IMR-90 (cell line): ENCODE measurements around the gene MAML2. TPM values are rescaled to one million over a fixed set of nuclear protein-coding genes. Genes with fewer than 3 reads are reported as not detected.
A peak's percentile ranks its signal among the peaks of the same experiment; 100 is the strongest.

ENCODE experiments used
- ATAC-seq: fragments of 200-7000 bp; cut with Tn5 transposase; 2 replicates; pipeline ENCODE4 v1.9.1; 2020; ENCODE audit warnings: low read depth, mild to moderate bottlenecking, moderate library complexity
- BruUV-seq: library from RNA; stranded (reverse); fragments of 400-500 nt; replicated peaks from 2 replicates; lab custom pipeline; 2021; lab: Mats Ljungman, UMichigan
- CTCF ChIA-PET: fragments of 300-600 bp; formaldehyde crosslinking; extraction: SDS; loops from one replicate; lab custom pipeline; 2021; ENCODE audit warnings: antibody characterized with exemption; lab: Yijun Ruan, JAX
- POLR2A ChIA-PET: fragments of 300-600 bp; sonication (Branson Sonifier 250); formaldehyde crosslinking; loops from one replicate; lab custom pipeline; 2022; ENCODE audit warnings: antibody characterized with exemption; ENCODE audit not compliant: unreplicated experiment; lab: Charles Lee
- DNase-seq: peaks from one replicate; pipeline ENCODE4 v3.0.0; 2013
- H2AFZ ChIP-seq: replicated peaks from 2 replicates; pipeline ENCODE3; 2013; ENCODE audit warnings: low read length, mild to moderate bottlenecking; ENCODE audit not compliant: poor library complexity
- H2AK5ac ChIP-seq: 2 replicates; pipeline ENCODE4 v1.6.1; 2013; ENCODE audit warnings: low read depth, low read length, inconsistent platforms
- H2AK9ac ChIP-seq: replicated peaks from 2 replicates; pipeline ENCODE3; 2013; ENCODE audit warnings: mild to moderate bottlenecking, low read depth, low read length, moderate library complexity; ENCODE audit not compliant: poor library complexity
- H2BK120ac ChIP-seq: 2 replicates; pipeline ENCODE4 v1.6.1; 2013; ENCODE audit warnings: low read depth, low read length, inconsistent platforms
- H2BK15ac ChIP-seq: 3 replicates; pipeline ENCODE4 v1.6.1; 2013; ENCODE audit warnings: low read depth, low read length, inconsistent platforms
- H2BK20ac ChIP-seq: 2 replicates; pipeline ENCODE4 v1.6.1; 2013; ENCODE audit warnings: low read depth, mild to moderate bottlenecking, inconsistent platforms, low read length, moderate library complexity
- H2BK5ac ChIP-seq: 2 replicates; pipeline ENCODE4 v1.6.1; 2013; ENCODE audit warnings: mild to moderate bottlenecking, low read depth, low read length, inconsistent platforms; ENCODE audit not compliant: poor library complexity, severe bottlenecking
- H3K14ac ChIP-seq: replicated peaks from 2 replicates; pipeline ENCODE4 v1.6.1; 2013; ENCODE audit warnings: low read depth, low read length, inconsistent platforms
- H3K18ac ChIP-seq: 2 replicates; pipeline ENCODE4 v1.6.1; 2013; ENCODE audit warnings: low read depth, low read length, control low read depth
- H3K23ac ChIP-seq: 2 replicates; pipeline ENCODE4 v1.6.1; 2013; ENCODE audit warnings: low read depth, low read length, inconsistent platforms
- H3K27ac ChIP-seq: 2 replicates; pipeline ENCODE4 v1.5.1; 2013; ENCODE audit warnings: mild to moderate bottlenecking, control low read depth, low read length; ENCODE audit not compliant: insufficient read depth
- H3K27me3 ChIP-seq: 2 replicates; pipeline ENCODE4 v1.6.1; 2013; ENCODE audit warnings: low read length; ENCODE audit not compliant: control insufficient read depth, insufficient read depth
- H3K36me3 ChIP-seq: 2 replicates; pipeline ENCODE4 v1.6.1; 2013; ENCODE audit warnings: low read length, mixed read lengths; ENCODE audit not compliant: control insufficient read depth, insufficient read depth
- H3K4ac ChIP-seq: 2 replicates; pipeline ENCODE4 v1.6.1; 2013; ENCODE audit warnings: low read depth, low read length, inconsistent platforms
- H3K4me1 ChIP-seq: 2 replicates; pipeline ENCODE4 v1.6.1; 2013; ENCODE audit warnings: low read length, mixed read lengths; ENCODE audit not compliant: control insufficient read depth, insufficient read depth
- H3K4me2 ChIP-seq: 2 replicates; pipeline ENCODE4 v1.6.1; 2013; ENCODE audit warnings: low read depth, mild to moderate bottlenecking, control low read depth, low read length, moderate library complexity
- H3K4me3 ChIP-seq: 2 replicates; pipeline ENCODE4 v1.5.1; 2013; ENCODE audit warnings: low read depth, mild to moderate bottlenecking, control low read depth, low read length, moderate library complexity; ENCODE audit not compliant: insufficient read depth
- H3K56ac ChIP-seq: 2 replicates; pipeline ENCODE4 v1.6.1; 2013; ENCODE audit warnings: low read length, inconsistent platforms; ENCODE audit not compliant: insufficient read depth; ENCODE audit errors: extremely low read depth
- H3K79me1 ChIP-seq, 2 experiments: 2 replicates each; pipeline ENCODE4 v1.6.1; 2013; ENCODE audit warnings: low read length in 2 of 2, inconsistent platforms in 1 of 2, low read depth in 1 of 2
- H3K9ac ChIP-seq: 2 replicates; pipeline ENCODE4 v1.6.1; 2013; ENCODE audit warnings: low read depth, low read length, control low read depth
- H3K9me1 ChIP-seq: 2 replicates; pipeline ENCODE4 v1.6.1; 2013; ENCODE audit warnings: low read length, inconsistent platforms; ENCODE audit not compliant: insufficient read depth
- H3K9me3 ChIP-seq: 2 replicates; pipeline ENCODE4 v1.6.1; 2013; ENCODE audit warnings: low read length; ENCODE audit not compliant: control insufficient read depth, insufficient read depth
- H4K20me1 ChIP-seq: 2 replicates; pipeline ENCODE4 v1.6.1; 2013; ENCODE audit warnings: low read length, inconsistent platforms; ENCODE audit not compliant: insufficient read depth
- H4K5ac ChIP-seq: 2 replicates; pipeline ENCODE4 v1.6.1; 2013; ENCODE audit warnings: mild to moderate bottlenecking, low read depth, low read length, control low read depth
- H4K8ac ChIP-seq, 2 experiments: 2 replicates each; pipeline ENCODE4 v1.6.1; 2013; ENCODE audit warnings: low read depth in 2 of 2, low read length in 2 of 2, control low read depth in 1 of 2, inconsistent platforms in 1 of 2
- H4K91ac ChIP-seq: 2 replicates; pipeline ENCODE4 v1.6.1; 2013; ENCODE audit warnings: low read depth, low read length, inconsistent platforms; ENCODE audit not compliant: insufficient read depth
- BHLHE40 ChIP-seq: fragments of 150-350 bp; IDR thresholded peaks from 2 replicates; pipeline ENCODE4 v1.6.1; 2016; ENCODE audit warnings: mild to moderate bottlenecking, low read depth, low read length
- CHD1 ChIP-seq: IDR thresholded peaks from 2 replicates; pipeline ENCODE4 v1.6.1; 2012; ENCODE audit warnings: low read depth, low read length, improper control_type of control experiment
- CTCF ChIP-seq: conservative IDR thresholded peaks from 2 replicates; pipeline ENCODE4 v1.5.1; 2012; ENCODE audit warnings: mild to moderate bottlenecking, low read depth, low read length, improper control_type of control experiment
- MAFK ChIP-seq: IDR thresholded peaks from 2 replicates; pipeline ENCODE4 v1.6.1; 2012; ENCODE audit warnings: low read depth, low read length, improper control_type of control experiment
- MXI1 ChIP-seq: IDR thresholded peaks from 2 replicates; pipeline ENCODE4 v1.6.1; 2012; ENCODE audit warnings: low read depth, mild to moderate bottlenecking, low read length, moderate library complexity, borderline replicate concordance
- NFE2L2 ChIP-seq: fragments of 150-350 bp; IDR thresholded peaks from 2 replicates; pipeline ENCODE4 v1.6.1; 2016; ENCODE audit warnings: low read depth, mild to moderate bottlenecking, low read length
- RAD21 ChIP-seq: IDR thresholded peaks from 2 replicates; pipeline ENCODE4 v1.6.1; 2012; ENCODE audit warnings: low read length, improper control_type of control experiment
- RCOR1 ChIP-seq: IDR thresholded peaks from 2 replicates; pipeline ENCODE4 v1.6.1; 2012; ENCODE audit warnings: mild to moderate bottlenecking, low read length, improper control_type of control experiment; ENCODE audit not compliant: insufficient replicate concordance
- USF2 ChIP-seq: fragments of 150-350 bp; IDR thresholded peaks from 2 replicates; pipeline ENCODE4 v1.6.1; 2017; ENCODE audit warnings: mild to moderate bottlenecking, antibody characterized with exemption, low read length, low read depth
- WGBS, 2 experiments: methylation state at CpG; one replicate each; pipeline versions ENCODE4 v1.1.5 to v1.1.7; 2013; ENCODE audit warnings: missing lambda C conversion rate in 2 of 2; ENCODE audit not compliant: insufficient read length in 1 of 2; ENCODE audit errors: extremely low coverage in 2 of 2; 5-methylcytosine and 5-hydroxymethylcytosine counted together
- dilution Hi-C: fragments of 300-500 bp; cut with HindIII; formaldehyde crosslinking; loops from one replicate; pipeline ENCODE4 v1.14.3; 2018; ENCODE audit warnings: low sequenced_read_pairs; ENCODE audit not compliant: unreplicated experiment
- in situ Hi-C: fragments of 300-500 bp; cut with MboI; formaldehyde crosslinking; loops from 3 replicates; pipeline ENCODE4 v1.14.3; 2019; ENCODE audit warnings: low sequenced_read_pairs, inconsistent platforms, mixed read lengths
- intact Hi-C: fragments of 100-400 bp; cut with micrococcal nuclease; formaldehyde crosslinking; loops from 2 replicates; pipeline ENCODE4 v1.10.0; 2022
- polyA plus RNA-seq, 3 experiments: library from polyadenylated mRNA; depleted of rRNA; stranded (reverse); fragments of >200 nt; gene quantifications; 2 replicates each; pipeline ENCODE4 v1.2.3, GENCODE V29; 2012; ENCODE audit warnings: low replicate concordance in 1 of 3
- total RNA-seq: library from RNA; depleted of rRNA; stranded (reverse); fragments of >200 nt; gene quantifications from 2 replicates; pipeline ENCODE4 v1.2.3, GENCODE V29; 2012

The MAML2 gene
- total and polyA plus RNA-seq, 2 of the 4 experiments (the other 2 are of a cell fraction) = 15.0 to 19.5 TPM

- Histone ChIP-seq H3K27me3 (no peaks in the 10 kb centered on the region), H2AK9ac (no peak overlapping the region), H3K23ac (no peak overlapping the region), H4K91ac (0 out of 2 replicates have a peak overlapping the region, but pooled peaks have one; percentile 19), H3K9me1 (peaks cover 8% of the 10 kb centered on the region), H2BK120ac (peak overlapping the region; percentile 61), H3K4ac (peak overlapping the region; percentile 26), H2BK5ac (peak overlapping the region; percentile 7), H4K20me1 (no peaks in the 10 kb centered on the region), H3K56ac (no peak overlapping the region), H2AFZ (peak overlapping the region; percentile 7), H3K36me3 (peaks cover 1% of the 10 kb centered on the region; the same call in 1 of the 2 replicates), H2BK20ac (peak overlapping the region; percentile 22; the same call in 1 of the 2 replicates), H2BK15ac (no peak overlapping the region), H2AK5ac (no peak overlapping the region), H3K4me2 (no peak overlapping the region), H3K9ac (no peak overlapping the region), H3K14ac (no peak overlapping the region; the same call in 1 of the 2 replicates), H4K5ac (0 out of 2 replicates have a peak overlapping the region, but pooled peaks have one; percentile 2), H3K79me1 (peaks cover 6 to 39% of the 10 kb centered on the region in 2 experiments), H3K9me3 (no peaks in the 10 kb centered on the region), H4K8ac (peak overlapping the region in 1 of 2 experiments; percentile 40; a peak in 1 of 4 replicates), H3K18ac (peak overlapping the region; percentile 11; the same call in 1 of the 2 replicates), H3K27ac (no peak overlapping the region), H3K4me3 (no peak overlapping the region), H3K4me1 (peaks cover 13% of the 10 kb centered on the region)
- intact Hi-C loops = loop anchor here (5.0 kb wide), 2 partner anchors 157 to 343 kb away; no protein-coding TSS in a partner anchor
- ChIA-PET CTCF (interaction anchor here (0.6 kb wide), 2 partner anchors 56 to 260 kb away, joined by 3 read pairs; no protein-coding TSS in a partner anchor), POLR2A (interaction anchor here (0.9 kb wide), 1 partner anchor 12 kb away, joined by 3 read pairs; no protein-coding TSS in a partner anchor)
- TF ChIP-seq CTCF = no peak
- TF ChIP-seq CHD1 = no peak
- no peak for TF ChIP-seq BHLHE40
- TF ChIP-seq RAD21 = no peak
- no peak for TF ChIP-seq NFE2L2
- no peak for TF ChIP-seq MXI1
- no peak for TF ChIP-seq RCOR1
- no peak for TF ChIP-seq MAFK
- TF ChIP-seq USF2 = no peak
- in situ Hi-C loops = no loop called here
- dilution Hi-C loops = no loop called here
- no TSS peak for BruUV-seq
- 29% methylated on average over 1 of the region's 4 CpGs; no CpG with 5 or more reads in 1 of the 2 experiments for WGBS, 2 experiments
- DNase-seq = no peak
- ATAC-seq = no peak
These were observed 348.7 kb downstream of the MAML2 start for GRCh38 chr11:95994329-95994728.
